ENCODE data around the gene WDR70.
"Not testable (repeated sequence)": the region's sequence is repeated elsewhere in the genome, so short reads cannot be mapped to it uniquely, and the experiment has no call there.

Gene WDR70

DNA sequence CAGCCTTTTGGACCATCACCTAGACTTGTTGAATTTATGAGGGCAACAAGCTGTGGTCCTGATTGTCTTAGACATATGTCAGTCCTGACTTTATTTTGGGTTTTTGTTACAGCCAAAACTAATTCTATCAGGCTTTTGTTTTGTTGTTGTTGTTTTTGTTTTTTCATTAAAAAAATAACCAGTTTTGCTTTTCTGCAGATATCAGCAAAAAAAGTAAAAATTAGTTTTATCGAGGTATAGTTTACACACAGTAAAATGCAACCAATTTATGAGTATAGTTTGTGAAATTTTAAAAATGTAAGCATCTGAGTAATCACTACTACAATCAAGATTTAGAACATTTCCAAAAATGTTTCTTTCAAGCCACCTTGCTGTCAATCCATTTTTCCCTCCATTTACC lies 48.9 kb downstream of the WDR70 start:
- Mint-ChIP-seq H3K4me1 (no peaks in the 10 kb centered on the region), H3K9me3 (no peaks in the 10 kb centered on the region), H3K27ac (no peak overlapping the region), H3K4me3 (no peak overlapping the region), H3K36me3 (peaks cover 16% of the 10 kb centered on the region), H3K27me3 (no peaks in the 10 kb centered on the region)
- DNase-seq (ENCODE audit: low spot score in 2 of 2) (no peak), ATAC-seq (ENCODE audit: low read depth) (no peak)

DNA sequence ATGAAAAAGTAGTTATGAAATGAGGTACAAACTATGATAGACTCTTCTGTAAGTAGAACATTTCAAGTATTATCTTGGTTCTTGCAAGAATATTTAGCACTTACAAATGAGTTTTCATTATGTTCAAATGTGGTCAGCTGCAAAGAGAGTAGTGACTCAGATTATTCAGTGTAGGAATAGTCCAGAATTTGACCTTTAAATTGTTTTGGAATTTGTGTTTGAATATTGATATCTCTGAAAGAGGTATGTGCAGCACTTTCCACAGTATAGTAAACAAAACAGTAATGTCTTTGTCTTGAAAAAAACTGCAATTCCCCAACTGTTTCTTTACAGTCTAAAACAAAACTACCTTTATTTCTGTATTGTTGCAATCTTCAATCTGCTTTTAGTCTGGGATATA lies 56.1 kb downstream of the WDR70 start:
- Mint-ChIP-seq H3K9me3 (no peaks in the 10 kb centered on the region), H3K27ac (no peak overlapping the region), H3K4me3 (no peak overlapping the region), H3K4me1 (peaks cover 4% of the 10 kb centered on the region), H3K36me3 (peaks cover 15% of the 10 kb centered on the region), H3K27me3 (no peaks in the 10 kb centered on the region)
- no peak for ATAC-seq (ENCODE audit: low read depth)
- DNase-seq (ENCODE audit: low spot score in 2 of 2) = no peak

DNA sequence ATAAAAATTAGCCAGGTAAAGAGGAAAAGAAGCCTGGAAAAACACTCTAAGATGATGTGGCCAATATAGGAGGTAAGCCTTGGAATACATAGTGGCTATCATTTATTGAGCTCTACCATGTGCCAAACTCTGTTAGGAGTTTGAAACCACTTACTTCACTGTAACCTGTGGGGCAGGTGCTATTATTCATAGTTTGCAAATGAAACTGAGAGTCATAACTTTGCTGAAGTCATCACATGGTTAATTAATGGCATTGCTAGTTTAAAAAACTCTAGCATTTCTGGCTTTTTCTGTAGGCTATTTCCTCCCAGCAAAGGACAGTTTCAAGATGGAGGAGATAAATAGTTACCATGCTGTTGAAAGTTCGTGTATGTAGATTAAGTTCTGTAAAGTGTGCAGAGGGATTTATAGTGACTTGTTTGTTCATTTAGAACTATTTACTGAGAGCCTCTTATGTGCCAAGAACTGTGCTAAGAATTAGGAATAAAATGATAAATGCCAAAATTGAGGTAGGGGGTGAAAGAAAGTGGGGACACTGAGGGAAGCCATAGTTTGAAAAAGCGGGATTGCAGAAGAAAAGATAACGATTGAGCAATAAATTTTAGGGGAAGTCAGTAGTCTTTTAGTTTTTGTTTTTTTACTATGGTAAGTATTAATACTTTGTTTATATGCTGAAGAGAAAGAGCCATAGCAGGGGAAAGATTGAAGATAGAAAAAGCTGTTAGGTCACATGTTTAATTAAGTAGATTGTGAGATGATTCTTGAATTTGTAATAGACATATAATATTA lies 57.2 kb downstream of the WDR70 start:
- no peak overlapping the region for H3K27ac Mint-ChIP-seq
- H3K36me3 Mint-ChIP-seq = peaks cover 17% of the 10 kb centered on the region
- H3K4me1 Mint-ChIP-seq = peaks cover 4% of the 10 kb centered on the region
- no peaks in the 10 kb centered on the region for H3K9me3 Mint-ChIP-seq
- ATAC-seq (ENCODE audit: low read depth) (no peak), DNase-seq (ENCODE audit: low spot score in 2 of 2) (no peak)
- no peak overlapping the region for H3K4me3 Mint-ChIP-seq
- H3K27me3 Mint-ChIP-seq = no peaks in the 10 kb centered on the region

DNA sequence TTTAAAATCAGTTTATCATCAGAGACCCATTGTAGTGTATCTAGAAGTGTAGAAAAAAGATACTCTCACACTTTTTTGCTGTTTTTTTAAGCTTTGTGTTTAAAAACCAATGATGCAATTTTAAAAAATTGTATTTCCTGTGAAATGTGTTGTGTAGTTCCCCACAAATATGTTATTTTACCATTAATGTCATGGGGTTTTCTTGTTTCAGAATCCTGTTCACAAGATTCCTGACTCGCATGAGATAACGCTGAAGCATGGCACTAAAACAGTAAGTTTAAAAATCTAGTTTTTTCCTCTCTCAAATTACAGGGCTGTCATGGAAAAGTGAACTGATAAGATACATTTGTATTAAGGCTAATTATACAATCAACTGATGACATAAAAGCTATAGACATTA lies 58.6 kb downstream of the WDR70 start:
- DNase-seq (ENCODE audit: low spot score in 2 of 2) = no peak
- no peak overlapping the region for H3K4me3 Mint-ChIP-seq
- no peak for ATAC-seq (ENCODE audit: low read depth)

DNA sequence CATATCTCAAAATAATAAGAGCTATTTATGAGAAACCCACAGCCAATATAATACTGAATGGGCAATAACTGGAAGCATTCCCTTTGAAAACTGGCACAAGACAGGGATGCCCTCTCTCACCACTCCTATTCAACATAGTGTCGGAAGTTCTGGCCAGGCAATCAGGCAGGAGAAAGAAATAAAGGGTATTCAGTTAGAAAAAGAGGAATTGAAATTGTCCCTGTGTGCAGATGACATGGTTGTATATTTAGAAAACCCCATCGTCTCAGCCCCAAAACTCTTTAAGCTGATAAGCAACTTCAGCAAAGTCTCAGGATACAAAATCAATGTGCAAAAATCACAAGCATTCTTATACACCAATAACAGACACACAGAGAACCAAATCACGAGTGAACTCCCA lies 66.7 kb downstream of the WDR70 start:
- Mint-ChIP-seq H3K36me3 (peaks cover 30% of the 10 kb centered on the region), H3K27ac (peak overlapping the region; percentile 17)
- not testable (repeated sequence) for DNase-seq (ENCODE audit: low spot score in 2 of 2); H3K27me3 Mint-ChIP-seq; H3K4me1 Mint-ChIP-seq; H3K9me3 Mint-ChIP-seq; ATAC-seq (ENCODE audit: low read depth); H3K4me3 Mint-ChIP-seq

More for the DNA sequence above, 58.6 kb downstream of the WDR70 start:
- H3K27me3 Mint-ChIP-seq = no peaks in the 10 kb centered on the region
- H3K9me3 Mint-ChIP-seq = no peaks in the 10 kb centered on the region
- peaks cover 4% of the 10 kb centered on the region for H3K4me1 Mint-ChIP-seq
- H3K36me3 Mint-ChIP-seq = peaks cover 13% of the 10 kb centered on the region
- H3K27ac Mint-ChIP-seq = no peak overlapping the region

DNA sequence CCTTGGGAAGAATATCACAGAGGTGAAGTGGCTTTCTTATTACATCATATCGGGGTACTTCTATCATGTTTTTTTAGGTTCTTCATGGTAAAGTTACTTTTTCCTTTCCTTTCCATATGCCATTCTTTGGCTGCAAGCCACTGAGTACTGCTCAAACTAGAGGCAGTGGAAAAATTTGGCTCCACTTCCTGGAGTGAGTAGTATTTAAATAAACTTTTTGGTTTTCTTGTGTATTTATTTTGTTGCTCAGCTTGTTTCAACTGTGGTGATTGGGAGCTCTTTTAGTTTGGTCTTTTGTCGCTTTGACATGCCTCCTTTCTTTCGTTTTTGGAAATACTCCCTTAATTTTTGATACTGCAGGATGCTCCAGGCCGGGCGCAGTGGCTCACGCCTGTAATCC lies 69.8 kb downstream of the WDR70 start:
- H3K9me3 Mint-ChIP-seq = peaks cover 2% of the 10 kb centered on the region
- H3K4me1 Mint-ChIP-seq = peaks cover 10% of the 10 kb centered on the region
- DNase-seq (ENCODE audit: low spot score in 2 of 2) (no peak), ATAC-seq (ENCODE audit: low read depth) (no peak)
- no peaks in the 10 kb centered on the region for H3K27me3 Mint-ChIP-seq
- no peak overlapping the region for H3K4me3 Mint-ChIP-seq
- H3K27ac Mint-ChIP-seq = no peak overlapping the region
- H3K36me3 Mint-ChIP-seq = peaks cover 47% of the 10 kb centered on the region

DNA sequence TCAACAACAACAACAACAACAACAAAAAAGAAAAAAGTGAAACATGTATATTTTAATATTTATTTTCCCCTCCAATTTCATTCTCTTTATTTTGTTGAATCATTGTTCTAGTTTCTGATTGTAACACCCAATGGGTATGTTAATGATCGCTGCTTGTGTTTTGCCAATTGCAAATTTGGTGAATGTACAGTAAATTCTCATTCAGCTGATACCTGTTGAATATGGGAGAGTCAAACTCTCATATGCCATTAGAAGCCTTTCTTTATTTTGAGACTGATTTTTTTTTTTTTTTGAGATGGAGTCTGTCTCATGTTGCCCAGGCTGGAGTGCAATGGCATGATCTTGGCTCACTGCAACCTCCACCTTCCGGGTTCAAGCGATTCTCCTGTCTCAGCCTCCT lies 72.9 kb downstream of the WDR70 start:
- ATAC-seq (ENCODE audit: low read depth); H3K27me3 Mint-ChIP-seq: not testable (repeated sequence)

DNA sequence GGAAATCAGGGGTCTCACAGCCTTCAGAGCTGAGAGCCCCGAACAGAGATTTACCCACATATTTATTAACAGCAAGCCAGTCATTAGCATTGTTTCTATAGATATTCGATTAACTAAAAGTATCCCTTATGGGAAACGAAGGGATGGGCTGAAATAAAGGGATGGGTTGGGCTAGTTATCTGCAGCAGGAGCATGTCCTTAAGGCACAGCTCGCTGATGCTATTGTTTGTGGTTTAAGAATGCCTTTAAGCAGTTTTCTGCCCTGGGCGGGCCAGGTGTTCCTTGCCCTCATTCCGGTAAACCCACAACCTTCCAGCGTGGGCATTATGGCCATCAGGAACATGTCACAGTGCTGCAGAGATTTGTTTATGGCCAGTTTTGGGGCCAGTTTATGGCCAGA lies 74.1 kb downstream of the WDR70 start:
- H3K36me3 Mint-ChIP-seq = peaks cover 33% of the 10 kb centered on the region
- not testable (repeated sequence) for H3K27me3 Mint-ChIP-seq; H3K9me3 Mint-ChIP-seq; DNase-seq (ENCODE audit: low spot score in 2 of 2); ATAC-seq (ENCODE audit: low read depth); H3K4me3 Mint-ChIP-seq; H3K4me1 Mint-ChIP-seq; H3K27ac Mint-ChIP-seq

More for the DNA sequence above, 72.9 kb downstream of the WDR70 start:
- H3K27ac Mint-ChIP-seq; H3K4me3 Mint-ChIP-seq; DNase-seq (ENCODE audit: low spot score in 2 of 2); H3K4me1 Mint-ChIP-seq; H3K9me3 Mint-ChIP-seq: not testable (repeated sequence)
- H3K36me3 Mint-ChIP-seq = peaks cover 37% of the 10 kb centered on the region

DNA sequence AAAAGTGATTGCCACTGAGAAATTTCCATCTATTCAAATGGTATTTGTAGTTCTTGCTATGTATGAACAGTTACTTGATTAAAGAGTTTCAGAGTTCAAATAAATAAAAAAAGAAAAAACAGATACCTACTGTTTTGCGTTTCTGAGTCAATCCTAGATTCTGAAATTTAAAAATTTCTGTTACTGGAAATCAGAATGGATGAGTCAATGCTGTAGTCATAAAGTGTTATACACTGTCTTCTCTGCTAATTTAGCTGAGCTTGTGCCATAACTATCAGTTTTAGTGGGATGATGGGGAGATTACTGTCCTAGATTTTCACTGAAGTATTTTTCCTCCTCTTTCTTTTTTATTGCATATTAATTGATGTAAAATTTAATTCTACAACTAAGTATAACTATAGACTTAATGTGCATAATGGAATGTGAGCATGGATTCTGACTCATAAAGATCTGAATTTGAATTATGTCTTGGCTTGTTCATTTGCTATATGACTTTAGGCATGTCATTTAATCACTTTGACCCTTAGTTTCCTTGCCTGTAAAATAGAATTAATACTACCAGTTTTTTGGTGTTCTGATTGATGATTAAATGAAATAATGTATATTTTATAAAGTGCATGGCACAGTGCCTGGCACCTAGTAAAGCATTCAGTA lies 75.4 kb downstream of the WDR70 start:
- not testable (repeated sequence) for ATAC-seq (ENCODE audit: low read depth); H3K9me3 Mint-ChIP-seq; H3K4me1 Mint-ChIP-seq; H3K27ac Mint-ChIP-seq; H3K4me3 Mint-ChIP-seq; H3K27me3 Mint-ChIP-seq; DNase-seq (ENCODE audit: low spot score in 2 of 2)
- H3K36me3 Mint-ChIP-seq = peaks cover 30% of the 10 kb centered on the region

DNA sequence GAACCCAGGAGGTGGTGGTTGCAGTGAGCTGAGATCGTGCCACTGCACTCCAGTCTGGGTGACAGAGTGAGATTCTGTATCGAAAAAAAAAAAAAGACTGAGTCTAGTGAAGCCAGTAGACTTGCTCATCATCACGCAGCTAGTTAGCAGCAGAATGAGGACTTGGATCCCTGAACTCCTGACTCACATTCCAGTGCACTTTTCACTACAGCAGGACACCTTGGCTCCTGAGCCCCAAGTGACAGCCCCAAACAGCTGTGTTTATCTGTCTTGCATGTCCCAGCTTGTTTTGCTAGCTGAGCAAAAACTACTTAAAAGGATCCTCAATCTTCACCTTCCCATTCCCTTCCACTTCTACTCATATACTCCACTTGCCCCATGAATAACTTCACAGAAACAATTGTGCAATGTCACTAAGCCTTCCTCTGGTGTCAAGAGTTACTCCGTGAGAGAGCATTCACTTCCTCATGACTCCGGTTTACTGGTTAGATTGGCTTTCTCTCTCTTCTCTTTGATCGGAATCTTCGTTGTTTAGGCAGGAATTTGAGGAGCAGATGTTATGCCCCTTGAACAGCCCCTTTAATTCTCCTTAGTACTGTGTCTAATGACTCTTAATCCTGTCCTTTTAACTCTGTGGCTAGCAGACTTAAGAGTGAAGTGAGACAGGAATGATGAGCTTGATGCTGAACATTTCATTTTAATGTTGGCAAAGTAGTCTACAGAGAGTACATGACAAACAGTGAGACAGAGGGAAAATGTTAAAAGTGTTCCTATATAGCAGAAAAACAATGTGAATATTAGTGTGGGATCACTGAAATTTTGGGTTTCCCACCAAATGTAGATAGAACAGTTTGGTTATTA lies 84.3 kb downstream of the WDR70 start:
- not testable (repeated sequence) for DNase-seq (ENCODE audit: low spot score in 2 of 2); H3K9me3 Mint-ChIP-seq; H3K4me3 Mint-ChIP-seq; H3K36me3 Mint-ChIP-seq; H3K27ac Mint-ChIP-seq; ATAC-seq (ENCODE audit: low read depth); H3K27me3 Mint-ChIP-seq
- H3K4me1 Mint-ChIP-seq = peaks cover 13% of the 10 kb centered on the region

DNA sequence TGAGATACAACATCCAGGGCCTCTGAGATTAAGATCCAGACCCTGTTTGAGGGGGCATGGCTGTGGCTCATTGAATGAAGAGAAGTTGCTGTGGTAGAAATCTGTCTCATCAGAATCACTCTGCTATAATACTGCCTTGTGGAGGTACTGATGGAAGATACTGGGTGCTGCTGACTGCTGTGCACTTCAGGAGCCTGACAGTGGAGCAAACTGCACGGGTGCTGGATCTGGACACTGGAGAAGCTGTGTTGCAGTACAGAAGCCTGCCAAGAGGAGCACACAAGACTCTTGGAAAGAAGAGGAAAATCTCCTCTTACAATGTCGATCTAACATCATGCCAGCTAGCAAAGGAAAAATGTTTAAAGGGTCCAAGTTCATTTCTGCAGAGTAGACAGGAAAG lies 85.5 kb downstream of the WDR70 start:
- H3K36me3 Mint-ChIP-seq = peaks cover 13% of the 10 kb centered on the region
- H3K27ac Mint-ChIP-seq = peak overlapping the region; percentile 18
- H3K4me3 Mint-ChIP-seq = not testable (repeated sequence)

DNA sequence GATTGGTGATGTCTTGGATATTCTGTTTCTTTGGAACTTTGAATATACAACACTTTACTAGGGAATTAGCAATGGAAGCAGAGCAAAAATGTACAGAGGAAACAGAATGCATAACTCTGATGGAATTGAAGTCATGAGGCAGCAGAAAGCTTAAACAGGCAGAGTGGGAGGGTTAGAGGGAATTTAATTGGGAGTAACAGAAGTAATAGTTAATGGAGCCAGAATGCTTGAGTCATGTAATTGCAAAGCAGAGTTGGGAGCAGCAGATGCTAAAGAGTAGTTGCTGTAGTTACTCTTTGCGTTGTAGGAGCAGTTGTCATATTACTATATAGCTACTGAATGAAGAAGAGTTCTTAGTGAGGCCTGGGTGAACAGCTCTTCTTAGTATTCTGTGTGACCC lies 90.3 kb downstream of the WDR70 start:
- peaks cover 15% of the 10 kb centered on the region for H3K36me3 Mint-ChIP-seq
- H3K4me1 Mint-ChIP-seq; H3K9me3 Mint-ChIP-seq; H3K4me3 Mint-ChIP-seq; ATAC-seq (ENCODE audit: low read depth); H3K27ac Mint-ChIP-seq; H3K27me3 Mint-ChIP-seq; DNase-seq (ENCODE audit: low spot score in 2 of 2): not testable (repeated sequence)

More for the DNA sequence above, 85.5 kb downstream of the WDR70 start:
- not testable (repeated sequence) for H3K27me3 Mint-ChIP-seq; H3K9me3 Mint-ChIP-seq; DNase-seq (ENCODE audit: low spot score in 2 of 2); ATAC-seq (ENCODE audit: low read depth)
- H3K4me1 Mint-ChIP-seq = peaks cover 13% of the 10 kb centered on the region

DNA sequence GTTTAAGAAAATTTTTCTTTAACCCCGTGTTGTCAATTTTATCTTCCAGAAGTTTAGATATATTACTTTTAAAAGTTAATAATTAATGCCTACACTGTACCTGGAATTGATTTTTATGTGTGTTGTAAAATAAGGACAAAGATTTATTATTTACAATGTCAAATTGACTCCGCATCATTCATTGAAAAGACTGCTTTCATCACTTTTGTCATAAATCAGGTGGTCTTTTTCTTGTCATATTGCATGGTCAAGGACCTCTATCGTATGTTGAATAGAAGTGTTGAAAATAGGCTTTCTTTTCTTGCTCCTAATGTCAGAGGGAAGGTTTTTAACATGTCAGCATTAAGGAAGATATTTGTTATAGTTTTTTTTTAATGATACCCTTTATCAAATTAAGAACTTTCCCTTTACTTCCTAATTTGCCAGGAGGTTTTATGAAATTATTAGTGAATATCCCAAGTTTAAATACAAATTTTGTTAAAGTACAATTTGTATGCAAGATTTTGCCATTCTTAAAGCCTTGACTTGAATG lies 92.6 kb downstream of the WDR70 start:
- Mint-ChIP-seq H3K9me3 (peaks cover 2% of the 10 kb centered on the region), H3K4me3 (no peak overlapping the region), H3K36me3 (peaks cover 16% of the 10 kb centered on the region), H3K27ac (no peak overlapping the region), H3K4me1 (no peaks in the 10 kb centered on the region), H3K27me3 (no peaks in the 10 kb centered on the region)
- no peak for ATAC-seq (ENCODE audit: low read depth)
- no peak for DNase-seq (ENCODE audit: low spot score in 2 of 2)

DNA sequence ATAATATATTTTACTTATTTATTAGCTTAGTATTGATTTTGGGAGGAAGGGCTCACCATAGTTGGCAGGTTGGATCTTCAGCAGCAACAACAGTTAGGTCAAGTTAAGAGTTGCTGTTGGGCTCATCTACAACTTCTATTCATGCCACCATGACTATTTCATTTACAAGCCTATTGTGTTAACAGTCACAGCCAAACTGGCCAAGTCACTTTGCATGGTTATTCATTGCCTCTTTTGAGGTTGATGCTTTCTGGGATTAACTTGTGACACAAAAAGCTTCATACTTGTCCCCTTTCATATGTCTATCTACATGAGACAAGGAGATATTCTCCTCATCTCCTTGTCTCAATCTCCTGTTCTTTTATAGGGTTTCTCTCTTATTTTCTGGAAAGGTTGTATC lies 98.3 kb downstream of the WDR70 start:
- no peak overlapping the region for H3K4me3 Mint-ChIP-seq
- no peak for DNase-seq (ENCODE audit: low spot score in 2 of 2)

More for the DNA sequence above, 98.3 kb downstream of the WDR70 start:
- Mint-ChIP-seq H3K27me3 (no peaks in the 10 kb centered on the region), H3K36me3 (peaks cover 41% of the 10 kb centered on the region), H3K4me1 (no peaks in the 10 kb centered on the region), H3K27ac (no peak overlapping the region), H3K9me3 (peaks cover 13% of the 10 kb centered on the region)
- no peak for ATAC-seq (ENCODE audit: low read depth)

All from memory B cell (primary cell).